GM18502 (cell line): ENCODE results near the gene MCF2L.
"Not testable (repeated sequence)": the region's sequence is repeated elsewhere in the genome, so short reads cannot be mapped to it uniquely, and the experiment has no call there.

Source experiments
- ATAC-seq: cut with Tn5 transposase; IDR thresholded peaks from one replicate; pipeline ENCODE4 v1.9.1; 2021; ENCODE audit warnings: mild to moderate bottlenecking; ENCODE audit not compliant: unreplicated experiment, poor library complexity

MCF2L gene

DNA sequence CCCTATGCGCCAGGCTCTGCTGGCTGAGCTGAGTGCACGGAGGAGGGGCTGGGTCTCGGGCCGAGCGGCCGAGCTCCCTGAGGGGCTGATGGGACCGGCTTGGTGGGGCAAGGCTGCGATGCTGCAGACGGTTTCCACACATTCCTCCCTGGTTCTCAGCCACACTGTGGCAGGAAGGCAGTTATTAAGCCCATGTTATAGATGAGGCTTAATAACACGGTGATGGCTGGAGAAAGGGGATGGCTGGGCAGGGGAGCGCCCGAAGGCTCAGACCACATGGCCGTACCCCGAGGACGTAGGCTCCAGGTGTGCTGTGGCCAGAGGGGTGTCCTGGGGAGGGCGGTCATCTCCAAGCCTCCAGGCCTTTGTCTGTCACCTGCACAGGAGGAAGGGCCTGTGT is 58.6 kb downstream of the MCF2L start:
- ATAC-seq: no peak

DNA sequence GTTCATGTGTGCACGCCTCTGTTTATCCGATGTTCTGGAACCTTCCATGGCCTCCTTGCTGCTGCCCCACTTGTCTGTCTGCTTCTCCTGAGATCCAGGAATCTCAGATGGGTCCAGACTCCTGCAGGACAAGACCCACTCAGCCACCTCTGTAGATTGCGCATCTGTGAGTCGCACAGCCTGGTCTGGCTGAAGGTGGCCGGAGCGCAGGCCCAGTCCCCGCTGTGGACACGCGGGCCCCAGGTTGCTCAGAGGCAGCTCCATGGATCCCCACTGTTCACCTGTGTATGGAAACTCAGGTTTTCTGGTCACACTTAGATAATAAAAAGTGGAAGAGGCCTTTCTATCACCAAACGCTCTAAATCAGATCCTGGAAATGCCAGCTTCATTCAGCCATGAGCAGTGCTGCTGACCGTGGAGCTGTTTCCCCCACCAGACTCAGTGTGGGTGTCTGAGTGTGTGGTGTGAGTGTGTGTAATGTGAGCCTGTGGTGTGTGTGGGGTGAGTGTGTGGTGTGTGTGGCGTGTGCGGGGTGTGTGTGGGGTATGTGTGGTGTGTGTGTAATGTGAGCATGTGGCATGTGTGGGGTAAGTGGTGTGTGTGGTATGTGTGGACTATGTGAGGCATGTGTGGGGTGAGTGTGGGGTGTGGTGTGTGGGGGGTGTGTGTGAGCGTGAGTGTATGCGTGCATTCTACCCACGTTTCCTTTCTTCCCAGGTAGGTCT is 59.5 kb downstream of the MCF2L start:
- no peak for ATAC-seq

DNA sequence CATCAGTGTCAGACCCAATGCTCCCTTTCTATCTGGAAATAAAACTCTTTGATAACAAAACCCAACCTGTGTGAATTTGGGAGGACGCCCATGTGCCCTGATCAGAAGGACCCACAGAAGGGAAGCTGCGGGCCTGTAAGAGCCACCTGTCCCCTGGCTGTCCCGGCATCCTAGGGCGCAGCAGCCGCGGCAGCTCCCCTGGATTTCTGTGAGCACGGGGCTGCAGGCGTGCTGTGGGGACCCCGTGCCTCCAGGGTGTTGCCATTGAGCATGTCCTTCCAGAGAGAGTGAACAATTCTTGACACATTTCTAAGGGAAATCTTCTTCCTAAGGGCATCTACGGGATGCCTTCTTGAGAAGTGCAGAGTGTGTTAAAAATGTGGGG is 60.0 kb downstream of the MCF2L start:
- ATAC-seq: no peak

DNA sequence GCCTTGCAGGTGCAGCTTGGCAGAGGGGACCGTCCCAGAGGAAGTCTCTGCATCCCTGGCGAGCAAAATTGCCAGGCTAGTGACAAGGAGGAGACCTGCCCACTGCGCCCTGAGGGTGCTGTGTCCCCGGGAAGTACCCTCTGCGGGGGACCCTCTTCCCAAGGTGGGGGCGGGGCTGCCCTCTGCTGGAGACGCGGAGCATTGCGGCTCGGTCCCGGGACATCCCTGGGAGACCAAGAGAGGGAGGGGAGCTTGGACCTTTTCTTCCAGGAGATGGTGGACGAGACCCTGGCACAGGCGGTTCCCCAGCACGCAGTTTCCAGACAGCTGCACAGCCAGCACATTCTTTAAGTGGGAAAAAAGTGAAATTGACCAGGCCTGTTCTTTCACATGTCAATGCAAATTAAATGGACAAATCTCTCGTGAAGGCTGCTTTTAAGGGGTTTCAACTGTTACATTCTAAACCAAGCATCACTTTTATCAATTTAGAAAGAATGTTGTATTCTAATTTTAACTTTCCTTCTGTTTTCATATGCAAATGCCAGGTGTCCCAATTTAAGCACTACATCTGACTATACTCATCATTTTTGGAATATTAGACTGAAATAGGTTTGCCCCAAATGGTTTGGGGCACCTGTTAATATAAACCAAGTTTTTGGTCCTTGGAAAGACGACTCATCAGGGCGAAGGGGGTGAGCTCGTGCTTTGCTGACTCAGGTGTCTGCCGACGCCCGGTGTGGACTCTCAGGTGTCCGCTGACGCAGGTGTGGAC is 60.7 kb downstream of the MCF2L start:
- ATAC-seq: no peak

DNA sequence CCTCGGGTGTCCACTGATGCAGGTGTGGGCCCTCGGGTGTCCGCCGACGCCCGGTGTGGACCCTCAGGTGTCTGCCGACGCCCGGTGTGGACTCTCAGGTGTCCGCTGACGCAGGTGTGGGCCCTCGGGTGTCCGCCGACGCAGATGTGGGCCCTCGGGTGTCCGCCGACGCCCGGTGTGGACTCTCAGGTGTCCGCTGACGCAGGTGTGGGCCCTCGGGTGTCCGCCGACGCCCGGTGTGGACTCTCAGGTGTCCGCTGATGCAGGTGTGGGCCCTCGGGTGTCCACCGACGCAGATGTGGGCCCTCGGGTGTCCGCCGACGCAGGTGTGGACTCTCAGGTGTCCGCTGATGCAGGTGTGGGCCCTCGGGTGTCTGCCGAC is 61.2 kb downstream of the MCF2L start:
- ATAC-seq: not testable (repeated sequence)

DNA sequence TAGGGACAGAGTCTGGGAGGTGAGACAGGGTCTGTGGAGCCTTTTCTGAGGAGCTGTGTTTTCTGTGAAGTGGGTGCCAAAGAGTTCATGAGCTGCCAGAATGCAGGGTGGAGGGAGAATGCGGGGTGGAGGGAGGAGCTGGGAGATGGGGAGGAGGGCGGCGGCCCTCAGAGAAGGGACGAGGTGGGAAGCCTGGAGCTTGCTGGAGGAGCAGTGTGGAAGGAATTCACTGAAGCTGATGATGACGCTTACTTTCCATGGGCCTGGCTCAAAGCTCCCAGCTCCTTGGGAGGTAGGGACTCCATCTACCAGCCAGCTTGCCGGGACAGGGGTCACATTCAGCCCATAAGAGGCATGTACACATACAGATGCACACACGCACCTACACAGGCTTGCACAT is 62.5 kb downstream of the MCF2L start:
- ATAC-seq: no peak

DNA sequence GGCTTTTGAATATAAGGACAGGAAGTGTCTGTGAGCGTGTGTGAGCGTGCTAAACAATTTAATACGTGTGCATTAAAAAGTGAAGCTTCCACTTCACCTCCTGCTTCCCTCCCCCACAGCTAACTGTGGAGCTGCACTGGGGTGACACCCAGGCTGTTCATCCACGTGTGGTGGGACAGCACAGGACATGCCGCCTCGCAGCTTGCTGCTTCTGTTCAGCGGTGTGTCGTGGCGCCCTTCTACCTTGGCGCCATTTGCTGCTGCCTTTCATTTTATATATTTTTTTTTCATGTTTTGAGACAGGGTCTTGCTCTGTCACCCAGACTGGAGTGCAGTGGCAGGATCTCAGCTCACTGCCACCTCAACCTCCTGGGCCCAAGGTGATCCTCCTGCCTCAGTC is 63.3 kb downstream of the MCF2L start:
- no peak for ATAC-seq

DNA sequence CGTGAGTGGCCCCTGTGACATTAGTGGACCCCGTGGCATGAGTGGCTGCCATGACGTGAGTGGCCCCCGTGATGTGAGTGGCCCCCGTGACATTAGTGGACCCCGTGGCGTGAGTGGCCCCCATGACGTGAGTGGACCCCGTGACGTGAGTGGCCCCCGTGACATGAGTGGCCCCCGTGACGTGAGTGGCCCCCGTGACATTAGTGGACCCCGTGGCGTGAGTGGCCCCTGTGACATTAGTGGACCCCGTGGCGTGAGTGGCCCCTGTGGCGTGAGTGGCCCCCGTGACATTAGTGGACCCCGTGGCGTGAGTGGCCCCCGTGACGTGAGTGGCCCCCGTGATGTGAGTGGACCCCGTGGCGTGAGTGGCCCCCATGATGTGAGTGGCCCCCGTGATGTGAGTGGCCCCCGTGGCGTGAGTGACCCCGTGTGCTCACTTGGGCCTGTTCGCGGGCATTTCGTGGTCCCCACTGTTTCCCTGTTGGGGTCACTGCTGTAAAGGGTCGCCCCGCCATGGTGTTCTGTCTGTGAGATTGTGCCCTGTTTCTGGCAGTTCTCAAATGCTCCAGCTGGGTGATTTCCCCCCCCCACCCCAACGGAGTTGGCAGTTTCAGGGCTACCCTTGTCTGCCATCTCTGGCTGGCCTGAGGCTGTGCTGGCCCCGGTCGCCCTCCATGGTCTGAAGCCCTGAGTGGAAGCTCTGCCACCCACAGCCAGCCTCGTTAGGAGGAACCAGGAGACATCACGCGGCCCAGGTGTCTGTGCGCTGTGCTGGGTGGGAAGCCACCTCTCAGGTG is 64.2 kb downstream of the MCF2L start:
- no peak for ATAC-seq

DNA sequence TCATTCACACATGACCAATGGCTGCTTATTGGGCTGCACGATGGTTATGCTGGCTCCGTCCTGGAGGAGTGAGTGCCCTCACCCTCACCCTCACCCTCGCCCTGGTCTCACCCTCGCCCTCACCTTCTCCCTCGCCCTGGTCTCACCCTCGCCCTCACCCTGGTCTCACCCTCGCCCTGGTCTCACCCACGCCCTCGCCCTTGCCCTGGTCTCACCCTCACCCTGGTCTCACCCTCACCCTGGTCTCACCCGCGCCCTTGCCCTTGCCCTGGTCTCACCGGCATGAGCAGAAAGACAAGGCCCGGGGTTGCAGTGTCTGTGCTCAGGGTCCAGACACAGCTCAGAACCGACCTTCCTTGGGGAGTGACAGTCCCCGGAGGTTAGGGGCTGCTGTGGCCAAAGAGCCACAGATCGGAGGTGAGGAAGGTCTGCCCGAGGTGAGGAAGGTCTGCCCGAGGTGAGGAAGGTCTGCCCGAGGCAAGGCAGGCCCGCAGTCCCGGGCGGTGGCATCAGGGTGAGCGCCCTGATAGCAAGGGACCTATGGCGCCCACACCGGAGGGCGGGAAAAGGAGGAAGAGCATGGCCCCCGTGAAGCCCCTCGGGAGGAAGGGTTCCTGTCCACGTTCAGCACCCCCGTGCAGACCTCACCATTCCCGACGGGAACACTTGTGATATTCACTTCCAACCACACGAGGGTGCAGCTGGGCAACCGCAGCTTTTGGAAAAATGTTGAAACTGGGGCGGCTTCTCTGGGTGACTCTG is 65.6 kb downstream of the MCF2L start:
- ATAC-seq: no peak

DNA sequence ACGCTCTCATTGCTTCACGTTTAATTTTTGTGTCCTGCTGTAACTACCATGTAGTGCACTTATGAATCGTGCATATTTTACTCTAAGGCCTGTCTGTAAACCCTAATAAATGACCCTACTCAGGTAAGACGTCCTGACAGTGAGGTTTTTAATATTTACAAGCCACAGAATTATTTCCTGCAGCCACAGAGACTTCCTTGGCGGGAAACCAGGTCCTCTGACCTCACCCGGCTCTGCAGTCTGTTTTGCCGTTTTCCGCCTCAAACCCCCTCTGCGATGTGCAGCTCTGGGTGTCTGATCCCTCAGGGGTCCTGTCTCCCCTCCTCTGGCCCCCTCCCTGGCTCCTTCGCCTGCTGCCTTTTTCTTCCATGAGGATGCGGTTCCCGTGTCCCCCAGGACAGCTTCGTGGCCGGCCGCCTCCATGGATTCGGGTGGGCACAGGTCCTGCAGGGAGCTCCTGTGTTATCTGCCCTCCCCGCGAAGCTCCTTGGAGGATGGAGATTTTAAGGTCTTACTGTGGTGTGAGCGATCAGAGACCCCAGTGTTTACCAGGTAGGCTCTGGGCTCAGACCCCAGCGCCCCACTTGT is 66.3 kb downstream of the MCF2L start:
- ATAC-seq: no peak

DNA sequence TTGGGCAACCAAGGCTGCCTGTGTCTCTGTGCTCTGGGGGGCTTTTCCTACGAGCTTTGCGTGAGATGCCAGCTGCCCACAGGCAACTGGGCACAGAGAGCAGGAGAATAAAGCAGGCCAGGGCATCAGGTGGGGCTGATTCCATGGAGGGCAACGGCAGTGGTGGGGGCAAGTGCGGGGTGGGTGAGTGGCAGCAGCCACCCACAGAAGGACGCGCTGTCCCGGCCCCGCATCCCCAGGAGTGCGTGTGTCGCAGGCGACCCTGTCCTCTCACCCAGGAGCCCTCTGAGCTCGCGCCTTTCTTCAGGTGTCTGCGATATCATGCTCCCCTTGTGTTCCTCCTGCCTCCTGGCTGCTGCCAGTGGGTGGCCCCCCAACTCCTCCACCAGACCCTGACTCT is 67.4 kb downstream of the MCF2L start:
- no peak for ATAC-seq

DNA sequence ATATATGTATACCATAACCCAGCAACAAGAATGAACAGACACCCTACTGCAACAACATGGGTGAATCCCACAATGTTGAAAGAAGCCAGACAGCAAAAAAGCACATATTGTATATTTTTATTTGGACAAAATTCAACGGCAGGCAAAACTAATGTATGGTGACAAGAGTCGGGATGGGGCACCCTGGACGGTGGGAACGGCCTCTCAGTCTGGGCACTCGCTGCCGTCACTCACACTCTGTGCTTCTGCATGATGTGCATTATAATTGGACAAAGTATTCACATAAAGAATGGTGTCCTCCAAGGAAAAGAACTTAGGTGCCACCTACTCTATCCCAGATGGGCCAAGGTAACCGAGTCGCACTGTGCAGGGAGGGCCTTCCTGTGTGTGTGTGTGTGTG is 71.0 kb downstream of the MCF2L start:
- no peak for ATAC-seq

DNA sequence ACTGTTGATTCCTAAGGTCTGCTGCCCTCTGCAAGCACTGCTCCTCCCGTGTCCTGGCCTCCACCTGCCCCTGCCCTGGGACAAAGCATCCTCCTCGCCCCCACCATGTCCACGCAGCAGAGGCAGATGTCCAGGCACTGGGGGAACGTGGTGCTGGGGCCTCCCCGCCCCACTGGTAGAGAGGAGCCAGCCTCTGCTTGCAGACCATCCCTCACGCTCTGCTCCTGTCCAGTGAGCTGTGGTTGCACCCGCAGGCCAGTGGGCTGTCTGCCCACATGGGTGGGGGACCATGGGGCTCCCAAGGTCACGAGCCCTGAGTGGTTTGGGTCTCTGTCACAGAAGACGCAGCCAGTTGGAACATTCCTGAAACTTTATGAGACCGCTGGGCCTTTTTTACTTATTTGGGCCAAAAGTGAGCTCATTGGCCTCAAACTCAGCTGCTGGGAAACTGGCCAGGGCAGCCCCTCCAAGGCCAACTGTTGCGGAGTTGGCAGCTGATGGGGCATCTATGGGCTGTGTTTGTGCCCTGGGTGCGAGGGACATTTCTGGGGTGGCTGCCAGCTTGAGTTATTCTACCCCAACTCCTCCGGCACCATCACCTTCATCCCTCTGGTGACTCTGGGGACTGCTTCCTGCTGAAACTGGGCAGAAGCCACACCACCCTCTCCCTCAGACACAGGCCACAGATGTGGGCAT is 71.7 kb downstream of the MCF2L start:
- ATAC-seq: no peak

DNA sequence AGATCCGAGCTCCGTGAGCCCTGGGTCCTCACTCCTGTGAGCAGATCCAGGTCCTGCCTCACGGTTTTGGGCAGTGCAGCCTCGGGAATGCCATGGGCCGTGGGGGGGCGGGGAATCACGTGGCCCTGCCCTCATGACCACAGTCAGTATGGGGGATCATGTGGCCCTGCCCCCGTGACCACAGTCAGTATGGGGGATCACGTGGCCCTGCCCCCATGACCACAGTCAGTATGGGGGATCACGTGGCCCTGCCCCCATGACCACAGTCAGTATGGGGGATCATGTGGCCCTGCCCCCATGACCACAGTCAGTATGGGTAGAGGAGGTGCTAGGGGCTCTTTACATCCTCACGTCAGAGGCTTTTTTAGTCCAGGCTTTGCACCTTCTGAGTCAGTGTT is 72.3 kb downstream of the MCF2L start:
- ATAC-seq: no peak

DNA sequence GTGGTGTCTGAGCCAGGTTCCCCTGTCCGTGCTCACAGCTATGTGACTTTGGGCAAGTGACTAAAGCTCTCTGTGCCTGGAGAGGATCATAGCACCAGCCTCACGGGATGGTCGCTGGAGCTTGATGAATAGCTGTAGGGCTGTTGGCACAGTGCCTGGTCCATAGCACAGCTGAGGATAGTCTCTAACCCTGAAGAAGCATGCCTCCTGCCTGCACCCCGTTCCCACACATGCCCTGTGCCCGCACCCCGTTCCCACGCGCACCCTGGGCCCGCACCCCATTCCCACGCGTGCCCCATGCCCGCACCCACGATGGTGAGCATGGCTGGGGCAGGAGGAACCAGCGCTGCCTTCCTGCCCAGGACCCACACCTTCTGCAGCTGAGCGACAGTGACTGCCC is 72.9 kb downstream of the MCF2L start:
- no peak for ATAC-seq

DNA sequence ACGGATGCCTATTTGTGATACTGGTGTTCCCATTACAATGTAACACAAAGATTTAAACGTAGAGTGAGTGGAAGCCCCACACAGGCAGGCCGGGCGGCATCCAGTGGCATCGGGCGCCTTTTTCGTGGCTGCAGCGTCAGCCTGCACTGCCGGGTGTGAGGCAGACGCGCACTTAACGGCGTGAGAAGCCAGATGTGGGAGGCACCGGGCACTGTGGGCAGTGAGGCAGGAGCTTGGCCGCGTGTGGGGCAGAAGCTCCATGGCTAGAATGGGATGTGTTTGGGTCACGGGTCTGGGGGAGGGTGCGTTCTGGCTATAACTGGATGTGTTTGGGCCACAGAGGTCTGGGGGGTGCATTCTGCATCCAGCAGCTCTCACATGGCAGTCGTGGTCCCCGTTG is 73.4 kb downstream of the MCF2L start:
- ATAC-seq: no peak

DNA sequence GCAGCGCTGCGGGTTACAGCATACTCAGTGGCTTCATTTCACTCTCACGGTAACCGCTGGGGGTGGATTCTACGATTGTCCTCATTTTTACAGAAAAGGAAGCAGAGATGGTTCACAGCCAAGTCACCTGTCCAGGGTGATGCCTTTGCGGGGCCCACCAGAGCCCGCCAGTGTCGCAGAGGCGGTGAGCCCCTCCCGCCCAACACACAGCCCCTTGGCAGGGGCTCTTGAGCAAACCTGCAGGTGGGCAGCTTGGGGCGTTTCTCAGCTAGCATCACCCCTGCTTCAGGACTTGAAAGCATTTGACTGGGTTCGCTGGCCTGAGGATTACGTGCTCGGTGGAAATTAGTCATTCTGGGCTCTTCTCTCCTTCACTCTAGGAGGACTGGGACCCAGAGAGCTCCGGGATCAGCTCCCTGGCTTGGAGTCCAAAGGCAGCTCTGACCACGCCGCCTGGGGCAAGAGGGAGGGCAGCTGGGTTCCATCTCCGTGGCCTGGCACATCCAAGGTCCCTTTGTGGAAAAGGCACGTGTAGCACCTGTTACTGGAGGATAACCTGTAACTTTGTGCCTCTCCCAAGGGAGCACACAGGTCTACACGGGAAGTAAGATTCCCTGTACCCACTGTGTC is 74.1 kb downstream of the MCF2L start:
- no peak for ATAC-seq

DNA sequence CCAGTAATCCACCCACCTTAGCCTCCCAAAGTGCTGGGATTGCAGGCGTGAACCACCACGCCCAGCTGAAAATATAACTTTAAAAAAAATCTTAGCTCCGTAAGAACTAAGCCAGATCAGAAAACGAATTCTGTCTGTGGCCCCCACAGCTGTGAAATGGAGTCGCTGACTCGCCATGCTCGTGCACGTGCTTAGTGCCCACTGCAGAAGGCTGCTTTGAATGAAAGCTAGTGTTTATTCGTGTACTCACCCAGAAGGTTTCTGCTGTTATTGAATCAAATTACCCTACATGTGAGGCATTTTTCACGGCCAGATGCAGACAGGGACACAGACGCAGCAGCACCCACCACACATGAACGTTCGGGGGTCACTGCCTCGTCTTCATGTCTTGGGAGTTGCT is 74.9 kb downstream of the MCF2L start:
- ATAC-seq: no peak

DNA sequence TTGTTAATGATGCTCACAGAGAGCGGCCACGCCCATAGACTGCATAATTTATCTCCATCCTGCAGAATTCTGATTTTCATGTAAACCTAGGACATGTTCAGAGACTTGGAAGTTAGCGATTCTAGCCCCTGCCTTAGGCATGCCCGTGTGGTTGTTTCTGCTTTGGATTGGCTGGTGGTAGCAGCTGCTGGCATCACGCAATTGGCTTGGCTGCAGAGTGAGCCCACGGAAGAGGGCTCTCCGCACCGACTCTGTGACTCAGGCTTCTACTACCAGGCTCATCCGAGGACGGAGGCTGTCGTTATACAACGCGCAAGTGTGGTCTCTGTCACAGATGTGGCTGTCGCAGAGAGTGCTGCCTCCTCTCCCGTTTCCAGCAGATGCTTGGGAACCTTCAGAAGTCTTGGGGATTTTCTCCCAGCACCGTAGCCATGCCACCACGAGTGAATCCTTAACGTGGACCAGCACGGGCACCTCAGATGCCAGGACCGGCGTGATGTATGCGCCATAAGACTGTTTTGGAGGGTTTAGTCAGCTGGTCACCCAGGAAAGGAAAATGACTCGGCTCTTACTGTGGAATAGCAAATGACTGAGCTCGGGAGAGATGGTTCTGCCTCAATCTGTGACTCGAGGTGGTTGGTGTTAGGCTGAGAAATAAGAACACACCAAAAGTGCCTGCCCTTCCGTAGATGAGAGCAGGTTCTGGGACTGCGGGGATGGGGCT is 75.5 kb downstream of the MCF2L start:
- ATAC-seq: no peak
